PC-3 (cell line): ENCODE results near the gene RGS5. TPM values are rescaled to one million over a fixed set of nuclear protein-coding genes. Genes with fewer than 3 reads are reported as not detected.
A peak's percentile ranks its signal among the peaks of the same experiment; 100 is the strongest.

ENCODE experiments used
- ATAC-seq: fragments of 200-7000 bp; cut with Tn5 transposase; 2 replicates; pipeline ENCODE4 v1.9.1; 2020; ENCODE audit warnings: mild to moderate bottlenecking, moderate library complexity
- BruUV-seq: library from RNA; stranded (reverse); fragments of 400-500 nt; replicated peaks from 2 replicates; lab custom pipeline; 2021; lab: Mats Ljungman, UMichigan
- CTCF ChIA-PET: fragments of 300-600 bp; sonication (Branson Sonifier 250); formaldehyde crosslinking; loops from one replicate; lab custom pipeline; 2022; ENCODE audit warnings: antibody characterized with exemption; lab: Charles Lee
- POLR2A ChIA-PET: fragments of 300-600 bp; sonication (Branson Sonifier 250); formaldehyde crosslinking; loops from one replicate; lab custom pipeline; 2022; ENCODE audit warnings: antibody characterized with exemption; ENCODE audit not compliant: unreplicated experiment; lab: Charles Lee
- DNase-seq: peaks from one replicate; pipeline ENCODE4 v3.0.0-alpha.2; 2015
- H2AFZ ChIP-seq: fragments of 300-600 bp; sonication (generic); 2 replicates; pipeline ENCODE4 v1.6.0; 2016; ENCODE audit warnings: antibody characterized with exemption, low read length
- H3F3A ChIP-seq: fragments of 300-600 bp; sonication (generic); one replicate; pipeline ENCODE4 v1.6.0; 2017; ENCODE audit warnings: antibody characterized with exemption, low read length, control low read depth, mild to moderate bottlenecking; ENCODE audit not compliant: unreplicated experiment
- H3K27ac ChIP-seq: fragments of 300-600 bp; sonication (generic); 2 replicates; pipeline ENCODE4 v1.5.1; 2016; ENCODE audit warnings: mild to moderate bottlenecking, low read length
- H3K27me3 ChIP-seq: fragments of 300-600 bp; sonication (generic); 2 replicates; pipeline ENCODE4 v1.6.1; 2016; ENCODE audit warnings: low read length, mixed read lengths
- H3K36me3 ChIP-seq: fragments of 300-600 bp; sonication (generic); 2 replicates; pipeline ENCODE4 v1.6.1; 2016; ENCODE audit warnings: low read depth, mixed run types, low read length, mixed read lengths
- H3K4me1 ChIP-seq: fragments of 300-600 bp; sonication (generic); 2 replicates; pipeline ENCODE4 v1.5.1; 2016; ENCODE audit warnings: low read length; ENCODE audit not compliant: insufficient read depth
- H3K4me2 ChIP-seq: fragments of 300-600 bp; sonication (generic); 2 replicates; pipeline ENCODE4 v1.6.0; 2016; ENCODE audit warnings: low read length
- H3K4me3 ChIP-seq: fragments of 300-600 bp; sonication (generic); 2 replicates; pipeline ENCODE4 v1.5.1; 2016; ENCODE audit warnings: mild to moderate bottlenecking, low read length, mixed read lengths
- H3K79me2 ChIP-seq: fragments of 300-600 bp; sonication (generic); 2 replicates; pipeline ENCODE4 v1.6.1; 2017; ENCODE audit warnings: low read length, mixed read lengths
- H3K9ac ChIP-seq: fragments of 300-600 bp; sonication (generic); 2 replicates; pipeline ENCODE4 v1.6.0; 2016; ENCODE audit warnings: mild to moderate bottlenecking, low read length
- H3K9me2 ChIP-seq: fragments of 300-600 bp; sonication (generic); replicated peaks from 2 replicates; pipeline ENCODE4 v1.6.1; 2016; ENCODE audit warnings: mixed run types, low read length, mixed read lengths
- H3K9me3 ChIP-seq: fragments of 300-600 bp; sonication (generic); 2 replicates; pipeline ENCODE4 v1.6.1; 2016; ENCODE audit warnings: low read length, mixed read lengths
- H4K20me1 ChIP-seq: fragments of 300-600 bp; sonication (generic); 2 replicates; pipeline ENCODE4 v1.6.1; 2016; ENCODE audit warnings: low read length, mixed read lengths
- CTCF ChIP-seq: fragments of 300-600 bp; sonication (generic); conservative IDR thresholded peaks from 2 replicates; pipeline ENCODE4 v1.5.1; 2017; ENCODE audit warnings: antibody characterized with exemption, low read depth, mild to moderate bottlenecking, low read length
- EZH2 ChIP-seq: fragments of 300-600 bp; sonication (generic); IDR thresholded peaks from one replicate; pipeline ENCODE4 v1.6.1; 2017; ENCODE audit warnings: antibody characterized with exemption, mild to moderate bottlenecking, low read length; ENCODE audit not compliant: unreplicated experiment
- EZH2phosphoT487 ChIP-seq: fragments of 300-600 bp; sonication (generic); IDR thresholded peaks from 2 replicates; pipeline ENCODE4 v1.6.1; 2018; ENCODE audit warnings: mild to moderate bottlenecking, antibody characterized with exemption, low read length, borderline replicate concordance
- intact Hi-C: fragments of 100-400 bp; cut with micrococcal nuclease; formaldehyde crosslinking; loops from 2 replicates; pipeline ENCODE4 v1.9.0; 2023
- total RNA-seq: library from RNA; depleted of rRNA; stranded (reverse); fragments of >200 nt; gene quantifications from 2 replicates; pipeline ENCODE4 v1.2.3, GENCODE V29; 2014

The RGS5 gene
- total RNA-seq, 1 experiment from 2014 or later = 5.0 TPM

GRCh38 chr1:163166886-163167555, 35.7 kb downstream of the RGS5 start:
- Histone ChIP-seq H4K20me1 (no peaks in the 10 kb centered on the region), H3K4me1 (peaks cover 68% of the 10 kb centered on the region), H3K36me3 (no peaks in the 10 kb centered on the region), H3F3A (no peaks in the 10 kb centered on the region), H3K79me2 (no peaks in the 10 kb centered on the region), H3K9me3 (no peaks in the 10 kb centered on the region), H3K4me2 (0 out of 2 replicates have a peak overlapping the region, but pooled peaks have one; percentile 5), H3K4me3 (no peak overlapping the region), H3K27me3 (no peaks in the 10 kb centered on the region), H3K9ac (peak overlapping the region; percentile 15; the same call in 1 of the 2 replicates), H3K9me2 (no peaks in the 10 kb centered on the region), H2AFZ (no peak overlapping the region), H3K27ac (peak overlapping the region; percentile 67)
- intact Hi-C loops = no loop called here
- CTCF ChIA-PET = interaction anchor here (0.5 kb wide), 1 partner anchor 289 kb away, joined by 3 read pairs; no protein-coding TSS in a partner anchor
- no TSS peak for BruUV-seq
- ATAC-seq (no peak), DNase-seq (no peak)
- POLR2A ChIA-PET = interaction anchor here (0.7 kb wide), 2 partner anchors 9 to 179 kb away, joined by 4 to 6 read pairs; no protein-coding TSS in a partner anchor
- TF ChIP-seq EZH2 = no peak
- TF ChIP-seq EZH2phosphoT487 = no peak
- no peak for TF ChIP-seq CTCF

DNA sequence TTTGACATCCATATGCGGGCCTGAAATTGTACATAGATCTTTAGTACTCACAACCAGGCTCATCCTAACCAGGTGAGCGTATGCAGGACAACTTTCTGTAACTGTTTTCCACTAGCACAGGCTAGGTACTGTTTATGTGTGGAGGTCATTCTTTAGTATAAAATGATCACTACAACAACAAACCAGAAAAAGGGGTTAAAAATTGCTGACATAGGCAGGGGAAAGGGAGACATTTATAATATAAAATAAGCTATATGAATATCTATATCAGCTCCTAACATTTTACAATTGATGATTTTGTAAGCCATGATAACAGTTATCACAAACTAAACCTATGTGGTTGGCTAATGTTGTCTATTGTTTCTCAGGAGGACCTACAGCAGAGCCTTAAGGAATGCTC, 37.6 kb downstream of the RGS5 start:
- Histone ChIP-seq H3K9me2 (no peaks in the 10 kb centered on the region), H2AFZ (no peak overlapping the region), H3K27me3 (no peaks in the 10 kb centered on the region), H3K4me3 (no peak overlapping the region), H3K9me3 (no peaks in the 10 kb centered on the region), H3K4me1 (peaks cover 67% of the 10 kb centered on the region), H3K4me2 (peak overlapping the region; percentile 24), H4K20me1 (no peaks in the 10 kb centered on the region), H3K9ac (peak overlapping the region; percentile 49), H3K36me3 (no peaks in the 10 kb centered on the region), H3K27ac (peak overlapping the region; percentile 83), H3K79me2 (no peaks in the 10 kb centered on the region), H3F3A (no peaks in the 10 kb centered on the region)
- intact Hi-C loops = no loop called here
- ChIA-PET CTCF (no interaction called here), POLR2A (no interaction called here)
- no peak for TF ChIP-seq EZH2phosphoT487
- no peak for TF ChIP-seq EZH2
- TF ChIP-seq CTCF = no peak
- no peak for DNase-seq
- BruUV-seq = no TSS peak
- ATAC-seq = no peak
